GM12874 (cell line): ENCODE measurements around the gene ZNF326.

ENCODE experiments used
- TF ChIP-seq, protein P1 (sequence below): IDR thresholded peaks from 2 replicates; pipeline ENCODE4 v1.5.1; 2011; ENCODE audit warnings: low read depth, mild to moderate bottlenecking, control low read depth, low read length, moderate library complexity; ENCODE audit not compliant: insufficient read depth

Gene ZNF326

DNA sequence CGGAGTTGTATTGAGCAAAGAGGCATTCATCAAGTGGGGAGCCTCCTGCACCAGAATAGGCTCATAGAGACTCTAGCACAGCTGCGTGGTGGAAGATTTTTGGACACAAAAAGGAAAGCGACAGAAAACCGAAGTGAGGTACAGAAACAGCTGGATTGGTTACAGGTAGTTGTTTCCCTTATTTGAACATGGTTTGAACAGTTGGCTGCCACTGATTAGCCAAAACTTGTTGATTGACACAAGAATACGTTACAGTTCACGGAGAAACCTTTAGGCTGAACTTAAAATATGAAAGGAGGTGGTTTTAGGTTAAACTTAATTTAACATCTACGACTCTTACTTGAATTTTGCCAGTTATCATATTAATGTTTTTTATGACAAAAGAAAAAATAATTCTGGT is 89.1 kb downstream of the ZNF326 start:
- TF ChIP-seq, protein P1, sequence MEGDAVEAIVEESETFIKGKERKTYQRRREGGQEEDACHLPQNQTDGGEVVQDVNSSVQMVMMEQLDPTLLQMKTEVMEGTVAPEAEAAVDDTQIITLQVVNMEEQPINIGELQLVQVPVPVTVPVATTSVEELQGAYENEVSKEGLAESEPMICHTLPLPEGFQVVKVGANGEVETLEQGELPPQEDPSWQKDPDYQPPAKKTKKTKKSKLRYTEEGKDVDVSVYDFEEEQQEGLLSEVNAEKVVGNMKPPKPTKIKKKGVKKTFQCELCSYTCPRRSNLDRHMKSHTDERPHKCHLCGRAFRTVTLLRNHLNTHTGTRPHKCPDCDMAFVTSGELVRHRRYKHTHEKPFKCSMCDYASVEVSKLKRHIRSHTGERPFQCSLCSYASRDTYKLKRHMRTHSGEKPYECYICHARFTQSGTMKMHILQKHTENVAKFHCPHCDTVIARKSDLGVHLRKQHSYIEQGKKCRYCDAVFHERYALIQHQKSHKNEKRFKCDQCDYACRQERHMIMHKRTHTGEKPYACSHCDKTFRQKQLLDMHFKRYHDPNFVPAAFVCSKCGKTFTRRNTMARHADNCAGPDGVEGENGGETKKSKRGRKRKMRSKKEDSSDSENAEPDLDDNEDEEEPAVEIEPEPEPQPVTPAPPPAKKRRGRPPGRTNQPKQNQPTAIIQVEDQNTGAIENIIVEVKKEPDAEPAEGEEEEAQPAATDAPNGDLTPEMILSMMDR, result no peak
